Measurements from ENCODE around the gene UBXN6. TPM values are rescaled to one million over a fixed set of nuclear protein-coding genes. Genes with fewer than 3 reads are reported as not detected.

UBXN6 gene
- total RNA-seq, 1 experiment from 2014 or later = 34.1 TPM

GRCh38 chr19:4499318-4499717, 41.7 kb upstream of the UBXN6 start:
- no peaks in the 10 kb centered on the region for H3K79me2 ChIP-seq (ENCODE audit: insufficient read depth, low read length)
- H4K91ac ChIP-seq (ENCODE audit: insufficient read length, low read depth, low read length) = no peak overlapping the region
- no peak overlapping the region for H3K4ac ChIP-seq (ENCODE audit: low read depth, low read length)
- H3K18ac ChIP-seq (ENCODE audit: insufficient read length, low read depth, low read length) = no peak overlapping the region
- H2BK5ac ChIP-seq (ENCODE audit: insufficient read length, low read length) = no peak overlapping the region
- H4K5ac ChIP-seq (ENCODE audit: insufficient read length, low read depth, low read length) = no peak overlapping the region
- no peaks in the 10 kb centered on the region for H3K4me1 Mint-ChIP-seq
- no peaks in the 10 kb centered on the region for H3K79me1 ChIP-seq (ENCODE audit: insufficient read depth, low read depth, low read length, poor library complexity, severe bottlenecking)
- no peak overlapping the region for H3T11ph ChIP-seq (ENCODE audit: low read length)
- no peak overlapping the region for H2AFZ ChIP-seq (ENCODE audit: low read length)
- no peaks in the 10 kb centered on the region for H3K4me1 ChIP-seq (ENCODE audit: insufficient read depth, low read length)
- no peak overlapping the region for H2AK5ac ChIP-seq (ENCODE audit: insufficient read length, low read length)
- no peak overlapping the region for H3K14ac ChIP-seq (ENCODE audit: insufficient read depth, low read length)
- no peak overlapping the region for H3K23ac ChIP-seq (ENCODE audit: insufficient read length, low read depth, low read length)
- no peak overlapping the region for H3K4me2 ChIP-seq (ENCODE audit: insufficient read depth, insufficient read length, low read length)
- no peaks in the 10 kb centered on the region for H3K9me3 Mint-ChIP-seq
- H2BK120ac ChIP-seq (ENCODE audit: low read depth, low read length, poor library complexity, severe bottlenecking) = no peak overlapping the region
- TF ChIP-seq CTCF (conservative IDR thresholded peaks at IDR 0.05) = no peak
- no peaks in the 10 kb centered on the region for H3K27me3 Mint-ChIP-seq (ENCODE audit: low read depth)
- no CpG with 5 or more reads among the region's 23 CpGs for WGBS (ENCODE audit: extremely low coverage, insufficient read length, low lambda C conversion rate)
- peak overlapping the region in 1 of 3 experiments; percentile 42; a peak in 1 of 7 replicates for H3K27ac Mint-ChIP-seq
- no peak overlapping the region for H3K4me3 Mint-ChIP-seq
- H3K9ac ChIP-seq (ENCODE audit: extremely low read depth, insufficient read length, low read length) = no peak overlapping the region
- H3K27me3 ChIP-seq (ENCODE audit: insufficient read depth, low read length) = no peaks in the 10 kb centered on the region
- H4K8ac ChIP-seq (replicated peaks; ENCODE audit: insufficient read length, low read depth, low read length) = no peak overlapping the region
- H3K27ac ChIP-seq (ENCODE audit: insufficient read length, low read depth, low read length) = no peak overlapping the region
- H4K20me1 ChIP-seq (ENCODE audit: control insufficient read depth, insufficient read depth, insufficient read length) = no peaks in the 10 kb centered on the region
- peaks cover 18 to 59% (median 51%) of the 10 kb centered on the region in 3 experiments; a peak in 6 of 7 replicates for H3K36me3 Mint-ChIP-seq (ENCODE audit: insufficient read depth in 1 of 3, low read depth in 3 of 3)
- no peaks in the 10 kb centered on the region for H3K23me2 ChIP-seq (ENCODE audit: insufficient read length, low read depth, low read length, poor library complexity, severe bottlenecking)
- no peaks in the 10 kb centered on the region for H3K9me3 ChIP-seq (ENCODE audit: control insufficient read depth, low read depth, low read length)
- H2BK12ac ChIP-seq (ENCODE audit: insufficient read length, low read depth, low read length) = no peak overlapping the region
- no peak for DNase-seq
- H2BK15ac ChIP-seq (ENCODE audit: low read depth, low read length) = no peak overlapping the region
- no peak overlapping the region for H2BK20ac ChIP-seq (ENCODE audit: low read depth, low read length, poor library complexity, severe bottlenecking)
- H3K56ac ChIP-seq (ENCODE audit: insufficient read length, low read depth, low read length) = no peak overlapping the region

All from H9 (cell line).